ENCODE measurements around the gene OTOF. TPM values are rescaled to one million over a fixed set of nuclear protein-coding genes. Genes with fewer than 3 reads are reported as not detected.

The OTOF gene
- total RNA-seq, 1 experiment from 2014 or later: 0.26 TPM

GRCh38 chr2:26526589-26526988 is 48.7 kb upstream of the OTOF start:
- TF ChIP-seq SMAD4 (CRISPR knock-in tag; IDR thresholded peaks at IDR 0.05) (no peak), MXD4 (CRISPR knock-in tag; IDR thresholded peaks at IDR 0.05; ENCODE audit: borderline replicate concordance) (no peak), ZMAT4 (CRISPR knock-in tag; IDR thresholded peaks at IDR 0.05) (no peak), GTF2I (CRISPR knock-in tag; conservative IDR thresholded peaks at IDR 0.05) (no peak), SMAD3 (CRISPR knock-in tag; IDR thresholded peaks at IDR 0.05; ENCODE audit: borderline replicate concordance) (no peak), FOXP1 (CRISPR knock-in tag; IDR thresholded peaks at IDR 0.05; ENCODE audit: borderline replicate concordance) (no peak), PRDM15 (CRISPR knock-in tag; IDR thresholded peaks at IDR 0.05) (no peak), ATF3 (CRISPR knock-in tag; conservative IDR thresholded peaks at IDR 0.05) (no peak), E2F1 (CRISPR knock-in tag; IDR thresholded peaks at IDR 0.05) (no peak), ZSCAN18 (CRISPR knock-in tag; IDR thresholded peaks at IDR 0.05) (no peak), E2F4 (CRISPR knock-in tag; IDR thresholded peaks at IDR 0.05; ENCODE audit: borderline replicate concordance, low read depth) (no peak), ZNF512 (CRISPR knock-in tag; IDR thresholded peaks at IDR 0.05; ENCODE audit: borderline replicate concordance) (no peak), NFYB (CRISPR knock-in tag; conservative IDR thresholded peaks at IDR 0.05; ENCODE audit: low read depth) (no peak), ERG (CRISPR knock-in tag; IDR thresholded peaks at IDR 0.05) (no peak), JAZF1 (CRISPR knock-in tag; IDR thresholded peaks at IDR 0.05) (no peak), IRF2 (CRISPR knock-in tag; IDR thresholded peaks at IDR 0.05; ENCODE audit: borderline replicate concordance, low read depth) (no peak), SP1 (CRISPR knock-in tag; conservative IDR thresholded peaks at IDR 0.05) (no peak), HMGA2 (CRISPR knock-in tag; IDR thresholded peaks at IDR 0.05) (no peak), GABPB1 (CRISPR knock-in tag; IDR thresholded peaks at IDR 0.05) (no peak)

More at GRCh38 chr2:26526589-26526988, 48.7 kb upstream of the OTOF start:
- no peak for DNase-seq (ENCODE audit: low spot score)
- H3K27ac Mint-ChIP-seq: no peak overlapping the region
- H3K9me3 Mint-ChIP-seq: no peaks in the 10 kb centered on the region
- no peaks in the 10 kb centered on the region; the same call in 1 of the 2 replicates for H3K27me3 Mint-ChIP-seq (ENCODE audit: low read depth)
- ATAC-seq: no peak
- POLR2A ChIA-PET: no interaction called here
- no peak overlapping the region for H3K4me3 Mint-ChIP-seq
- H3K4me1 Mint-ChIP-seq: no peaks in the 10 kb centered on the region
- no peaks in the 10 kb centered on the region for H3K36me3 Mint-ChIP-seq
- CTCF ChIA-PET: no interaction called here
